Measurements from ENCODE around the gene FRMD8. TPM values are rescaled to one million over a fixed set of nuclear protein-coding genes. Genes with fewer than 3 reads are reported as not detected.

The FRMD8 gene
- total RNA-seq, 1 donor from 2014 or later = 21.9 TPM

DNA sequence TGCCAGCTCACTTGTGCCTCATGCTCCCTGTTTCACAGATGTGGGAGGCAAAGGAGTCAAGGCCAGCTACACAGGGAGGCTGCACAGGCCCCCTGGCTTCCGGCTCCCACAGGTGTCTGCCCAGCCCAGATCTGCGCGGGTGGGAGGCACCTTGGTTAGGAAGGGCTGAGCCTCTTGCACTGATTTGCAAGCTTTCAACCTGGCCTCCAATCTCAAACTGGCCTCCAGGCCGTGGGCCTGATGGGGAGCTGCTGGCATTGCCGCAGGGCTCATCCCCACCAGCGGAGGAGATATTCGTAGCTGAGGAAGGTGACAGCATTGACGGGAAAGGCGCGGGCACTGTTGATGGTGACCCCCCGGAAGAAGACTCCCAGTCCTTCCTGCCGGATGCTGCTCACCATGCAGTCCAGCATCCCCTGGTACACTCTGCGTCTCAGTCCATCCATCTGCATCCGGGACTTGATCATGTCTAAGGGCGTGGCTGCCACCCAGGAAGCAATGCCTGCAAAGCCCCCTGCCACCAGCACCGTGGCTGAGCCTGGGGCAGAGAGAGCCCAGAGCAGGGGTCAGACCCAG is 10.2 kb upstream of the FRMD8 start:
- TF ChIP-seq, protein P1, sequence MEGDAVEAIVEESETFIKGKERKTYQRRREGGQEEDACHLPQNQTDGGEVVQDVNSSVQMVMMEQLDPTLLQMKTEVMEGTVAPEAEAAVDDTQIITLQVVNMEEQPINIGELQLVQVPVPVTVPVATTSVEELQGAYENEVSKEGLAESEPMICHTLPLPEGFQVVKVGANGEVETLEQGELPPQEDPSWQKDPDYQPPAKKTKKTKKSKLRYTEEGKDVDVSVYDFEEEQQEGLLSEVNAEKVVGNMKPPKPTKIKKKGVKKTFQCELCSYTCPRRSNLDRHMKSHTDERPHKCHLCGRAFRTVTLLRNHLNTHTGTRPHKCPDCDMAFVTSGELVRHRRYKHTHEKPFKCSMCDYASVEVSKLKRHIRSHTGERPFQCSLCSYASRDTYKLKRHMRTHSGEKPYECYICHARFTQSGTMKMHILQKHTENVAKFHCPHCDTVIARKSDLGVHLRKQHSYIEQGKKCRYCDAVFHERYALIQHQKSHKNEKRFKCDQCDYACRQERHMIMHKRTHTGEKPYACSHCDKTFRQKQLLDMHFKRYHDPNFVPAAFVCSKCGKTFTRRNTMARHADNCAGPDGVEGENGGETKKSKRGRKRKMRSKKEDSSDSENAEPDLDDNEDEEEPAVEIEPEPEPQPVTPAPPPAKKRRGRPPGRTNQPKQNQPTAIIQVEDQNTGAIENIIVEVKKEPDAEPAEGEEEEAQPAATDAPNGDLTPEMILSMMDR (IDR thresholded peaks at IDR 0.05; ENCODE audit: insufficient read depth, low read length, severe bottlenecking) = no peak
- FAIRE-seq = no peak

DNA sequence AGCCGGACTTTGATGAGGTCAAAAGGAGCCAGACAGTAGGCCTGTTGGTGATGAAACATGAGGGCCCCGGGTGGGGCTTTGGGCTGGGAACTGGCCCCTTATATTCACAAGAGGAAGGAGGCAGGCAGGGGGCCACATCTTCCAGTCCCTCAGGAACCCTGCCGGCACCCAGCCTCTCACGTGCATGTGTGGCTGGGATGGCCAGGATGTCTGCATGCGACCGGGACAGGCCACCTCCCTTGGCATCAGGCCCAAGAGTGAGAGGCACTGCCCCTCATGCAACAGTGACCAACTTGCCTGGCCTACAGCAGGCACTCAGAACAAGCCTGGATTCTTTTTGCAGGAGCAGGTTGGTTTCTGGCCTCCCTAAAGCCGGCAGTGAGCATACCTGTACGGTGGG is 9.4 kb upstream of the FRMD8 start:
- no peak for DNase-seq (ENCODE audit: low read depth)
- no peaks in the 10 kb centered on the region for H3K27me3 ChIP-seq (ENCODE audit: control insufficient read depth, insufficient read depth, low read length)
- TF ChIP-seq, protein P1 (IDR thresholded peaks at IDR 0.05; ENCODE audit: insufficient read depth, low read length, severe bottlenecking) = no peak
- no peaks in the 10 kb centered on the region for H3K36me3 ChIP-seq (ENCODE audit: control insufficient read depth, insufficient read depth, low read length)
- FAIRE-seq = no peak
- no peak overlapping the region for H3K4me3 ChIP-seq (ENCODE audit: low read depth, low read length)

More for the DNA sequence above, 10.2 kb upstream of the FRMD8 start:
- no peaks in the 10 kb centered on the region for H3K36me3 ChIP-seq (ENCODE audit: control insufficient read depth, insufficient read depth, low read length)
- no peak overlapping the region for H3K4me3 ChIP-seq (ENCODE audit: low read depth, low read length)
- H3K27me3 ChIP-seq (ENCODE audit: control insufficient read depth, insufficient read depth, low read length) = no peaks in the 10 kb centered on the region
- DNase-seq (ENCODE audit: low read depth) = no peak

DNA sequence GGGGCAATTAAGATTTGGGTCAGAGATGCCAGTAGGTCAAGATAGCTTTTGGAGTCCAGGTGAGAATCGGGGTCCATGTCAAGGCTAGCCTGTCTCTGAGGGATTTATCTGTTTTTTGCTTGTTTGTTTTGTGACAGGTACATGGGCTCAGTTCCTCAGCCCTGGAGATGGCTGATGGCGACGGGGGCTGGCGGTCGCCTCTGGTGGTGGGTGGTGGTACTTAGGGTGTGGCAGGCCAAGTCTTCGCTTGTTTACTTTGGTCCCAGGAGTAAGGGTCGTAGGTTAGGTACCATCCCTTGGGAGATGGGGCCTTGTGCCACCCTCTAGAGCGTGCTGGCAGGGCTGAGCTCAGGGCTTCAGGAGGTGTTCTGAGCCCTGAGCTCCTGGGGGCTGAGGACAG is 8.7 kb upstream of the FRMD8 start:
- H3K4me3 ChIP-seq (ENCODE audit: low read depth, low read length) = no peak overlapping the region
- DNase-seq (ENCODE audit: low read depth) (no peak), FAIRE-seq (no peak)
- H3K36me3 ChIP-seq (ENCODE audit: control insufficient read depth, insufficient read depth, low read length) = no peaks in the 10 kb centered on the region
- no peaks in the 10 kb centered on the region for H3K27me3 ChIP-seq (ENCODE audit: control insufficient read depth, insufficient read depth, low read length)
- TF ChIP-seq, protein P1 (IDR thresholded peaks at IDR 0.05; ENCODE audit: insufficient read depth, low read length, severe bottlenecking) = no peak

DNA sequence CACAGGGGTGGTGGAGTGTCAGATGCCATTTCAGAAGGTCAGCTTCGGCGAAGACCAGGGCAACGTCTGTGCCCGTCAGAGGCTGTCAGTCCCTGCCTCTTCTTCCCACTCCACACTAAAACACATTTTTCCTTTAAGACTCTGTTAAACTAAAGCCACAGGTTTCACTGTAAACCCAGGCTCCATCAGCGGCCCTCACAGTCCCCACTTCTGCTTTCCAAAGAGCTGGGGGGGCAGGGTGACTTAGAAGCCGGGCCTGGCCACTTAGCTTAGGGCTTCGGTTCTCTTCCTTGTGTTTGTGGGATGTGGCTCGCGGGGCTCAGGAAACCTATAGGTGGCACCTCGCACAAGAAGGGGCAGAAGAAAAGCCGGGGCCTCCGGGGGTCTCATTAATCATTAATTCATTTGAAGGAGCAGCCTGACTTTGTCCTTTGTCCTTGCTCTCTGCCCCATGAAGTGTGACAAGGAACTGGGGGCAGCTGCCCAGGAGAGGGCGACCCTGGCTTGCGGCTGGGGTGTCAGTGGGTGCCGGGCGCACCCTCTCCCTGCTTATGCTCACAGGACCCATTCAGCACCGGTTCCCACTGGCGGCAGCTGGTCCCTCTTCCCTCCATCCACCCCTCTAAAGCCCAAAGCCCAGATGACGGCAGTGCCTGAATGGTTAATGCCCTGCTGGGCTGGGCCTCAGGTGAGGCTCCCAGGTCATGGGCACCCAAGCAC is 8.1 kb upstream of the FRMD8 start:
- TF ChIP-seq, protein P1 (IDR thresholded peaks at IDR 0.05; ENCODE audit: insufficient read depth, low read length, severe bottlenecking) = no peak
- H3K4me3 ChIP-seq (ENCODE audit: low read depth, low read length) = no peak overlapping the region
- no peak for FAIRE-seq
- H3K27me3 ChIP-seq (ENCODE audit: control insufficient read depth, insufficient read depth, low read length) = no peaks in the 10 kb centered on the region
- no peak for DNase-seq (ENCODE audit: low read depth)
- H3K36me3 ChIP-seq (ENCODE audit: control insufficient read depth, insufficient read depth, low read length) = no peaks in the 10 kb centered on the region

DNA sequence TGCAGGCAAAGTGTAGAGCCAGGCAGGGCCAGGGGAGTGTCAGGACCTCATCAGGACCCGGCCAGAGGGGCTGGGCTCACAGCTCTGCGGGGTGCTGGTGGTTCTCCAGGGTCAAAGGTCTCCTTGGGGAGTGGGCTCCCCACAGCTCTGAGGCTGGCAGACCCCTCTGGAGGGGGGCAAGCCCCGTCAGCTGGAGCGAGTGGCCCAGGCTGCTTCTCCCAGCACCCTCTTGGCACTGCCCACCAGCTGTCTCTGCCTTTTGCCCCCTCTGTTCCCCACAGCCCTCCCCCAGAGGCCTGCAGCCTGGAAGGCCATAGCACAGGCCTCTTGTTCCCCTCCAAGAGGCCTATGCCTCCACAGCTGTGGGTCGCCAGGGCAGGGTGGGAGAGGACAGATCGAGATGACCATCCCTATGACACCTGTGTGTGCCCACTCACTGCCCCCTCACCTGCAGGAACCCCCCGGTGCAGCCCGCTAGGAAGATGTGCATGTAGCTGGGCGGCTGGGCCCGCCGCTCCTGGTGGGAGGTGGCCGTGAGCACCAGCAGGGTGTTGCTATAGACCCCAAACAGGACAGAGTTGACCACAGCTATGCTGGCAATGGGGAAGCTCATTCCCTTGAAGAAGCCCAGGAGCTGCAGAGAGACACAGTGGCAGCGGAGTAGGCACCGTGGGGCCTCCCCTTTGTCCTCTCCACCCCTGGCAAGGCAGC is 7.4 kb upstream of the FRMD8 start:
- no peak overlapping the region for H3K4me3 ChIP-seq (ENCODE audit: low read depth, low read length)
- FAIRE-seq (no peak), DNase-seq (ENCODE audit: low read depth) (no peak)
- H3K27me3 ChIP-seq (ENCODE audit: control insufficient read depth, insufficient read depth, low read length) = no peaks in the 10 kb centered on the region
- no peaks in the 10 kb centered on the region for H3K36me3 ChIP-seq (ENCODE audit: control insufficient read depth, insufficient read depth, low read length)
- TF ChIP-seq, protein P1 (IDR thresholded peaks at IDR 0.05; ENCODE audit: insufficient read depth, low read length, severe bottlenecking) = no peak

All from bronchial epithelial cell (primary cell).